WTC11 (cell line): Measurements from ENCODE around the gene NAALAD2.

ENCODE experiments used
- CREB1 ChIP-seq: sonication (generic); formaldehyde crosslinking; IDR thresholded peaks from 2 replicates; pipeline ENCODE4 v1.8.0; 2023; ENCODE audit warnings: mild to moderate bottlenecking, missing genetic modification reagents
- CREM ChIP-seq: sonication (generic); formaldehyde crosslinking; IDR thresholded peaks from 2 replicates; pipeline ENCODE4 v1.8.1; 2022; ENCODE audit warnings: mild to moderate bottlenecking, missing genetic modification reagents, moderate library complexity
- ERG ChIP-seq: fragments of 250-450 bp; sonication (Bioruptor Pico); IDR thresholded peaks from 2 replicates; pipeline ENCODE4 v1.8.0; 2021; ENCODE audit warnings: mild to moderate bottlenecking
- FOXP1 ChIP-seq: sonication (generic); formaldehyde crosslinking; IDR thresholded peaks from 2 replicates; pipeline ENCODE4 v1.8.0; 2022; ENCODE audit warnings: missing genetic modification reagents, mild to moderate bottlenecking, moderate library complexity, borderline replicate concordance
- IRF2 ChIP-seq: sonication (generic); formaldehyde crosslinking; IDR thresholded peaks from 2 replicates; pipeline ENCODE4 v1.8.0; 2022; ENCODE audit warnings: low read depth, missing genetic modification reagents, borderline replicate concordance
- MAX ChIP-seq: sonication (generic); formaldehyde crosslinking; IDR thresholded peaks from 2 replicates; pipeline ENCODE4 v1.8.0; 2022; ENCODE audit warnings: mild to moderate bottlenecking, missing genetic modification reagents
- NR2C2 ChIP-seq: sonication (generic); formaldehyde crosslinking; IDR thresholded peaks from 2 replicates; pipeline ENCODE4 v1.8.0; 2022; ENCODE audit warnings: mild to moderate bottlenecking, missing genetic modification reagents
- SMAD3 ChIP-seq: sonication (generic); formaldehyde crosslinking; IDR thresholded peaks from 2 replicates; pipeline ENCODE4 v1.8.0; 2022; ENCODE audit warnings: missing genetic modification reagents, mild to moderate bottlenecking, borderline replicate concordance
- SP1 ChIP-seq: sonication (generic); formaldehyde crosslinking; conservative IDR thresholded peaks from 2 replicates; pipeline ENCODE4 v1.8.1; 2022; ENCODE audit warnings: missing genetic modification reagents
- TCF7 ChIP-seq: sonication (generic); formaldehyde crosslinking; IDR thresholded peaks from 2 replicates; pipeline ENCODE4 v1.8.0; 2022; ENCODE audit warnings: mild to moderate bottlenecking, low read depth, missing genetic modification reagents, moderate library complexity
- ZBTB21 ChIP-seq: sonication (generic); formaldehyde crosslinking; IDR thresholded peaks from 2 replicates; pipeline ENCODE4 v1.8.1; 2023; ENCODE audit warnings: mild to moderate bottlenecking, missing genetic modification reagents, borderline replicate concordance
- TF ChIP-seq, protein P1 (sequence below): fragments of 200-600 bp; IDR thresholded peaks from 2 replicates; pipeline ENCODE4 v1.8.0; 2022; ENCODE audit warnings: antibody characterized with exemption

- TF ChIP-seq, protein P1, sequence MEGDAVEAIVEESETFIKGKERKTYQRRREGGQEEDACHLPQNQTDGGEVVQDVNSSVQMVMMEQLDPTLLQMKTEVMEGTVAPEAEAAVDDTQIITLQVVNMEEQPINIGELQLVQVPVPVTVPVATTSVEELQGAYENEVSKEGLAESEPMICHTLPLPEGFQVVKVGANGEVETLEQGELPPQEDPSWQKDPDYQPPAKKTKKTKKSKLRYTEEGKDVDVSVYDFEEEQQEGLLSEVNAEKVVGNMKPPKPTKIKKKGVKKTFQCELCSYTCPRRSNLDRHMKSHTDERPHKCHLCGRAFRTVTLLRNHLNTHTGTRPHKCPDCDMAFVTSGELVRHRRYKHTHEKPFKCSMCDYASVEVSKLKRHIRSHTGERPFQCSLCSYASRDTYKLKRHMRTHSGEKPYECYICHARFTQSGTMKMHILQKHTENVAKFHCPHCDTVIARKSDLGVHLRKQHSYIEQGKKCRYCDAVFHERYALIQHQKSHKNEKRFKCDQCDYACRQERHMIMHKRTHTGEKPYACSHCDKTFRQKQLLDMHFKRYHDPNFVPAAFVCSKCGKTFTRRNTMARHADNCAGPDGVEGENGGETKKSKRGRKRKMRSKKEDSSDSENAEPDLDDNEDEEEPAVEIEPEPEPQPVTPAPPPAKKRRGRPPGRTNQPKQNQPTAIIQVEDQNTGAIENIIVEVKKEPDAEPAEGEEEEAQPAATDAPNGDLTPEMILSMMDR: no peak
- no peak for TF ChIP-seq ERG (CRISPR knock-in tag)
- no peak for TF ChIP-seq IRF2 (CRISPR knock-in tag)
- no peak for TF ChIP-seq TCF7 (CRISPR knock-in tag)
- TF ChIP-seq FOXP1 (CRISPR knock-in tag): no peak
- TF ChIP-seq CREM (CRISPR knock-in tag): no peak
- TF ChIP-seq SMAD3: no peak
- TF ChIP-seq CREB1 (CRISPR knock-in tag): no peak
- no peak for TF ChIP-seq MAX (CRISPR knock-in tag)
- TF ChIP-seq NR2C2: no peak
- TF ChIP-seq ZBTB21: no peak
- no peak for TF ChIP-seq SP1 (CRISPR knock-in tag)
These were observed 644 bp upstream of the NAALAD2 start for GRCh38 chr11:90133560-90134477.
